Panc1 (cell line): ENCODE measurements around the gene TNFRSF17. TPM values are rescaled to one million over a fixed set of nuclear protein-coding genes. Genes with fewer than 3 reads are reported as not detected.

ENCODE experiments used
- ATAC-seq: fragments of 200-7000 bp; cut with Tn5 transposase; 2 replicates; pipeline ENCODE4 v1.9.1; 2020; ENCODE audit warnings: mild to moderate bottlenecking, moderate library complexity
- BruUV-seq: library from RNA; stranded (reverse); fragments of 400-500 nt; replicated peaks from 2 replicates; lab custom pipeline; 2021; lab: Mats Ljungman, UMichigan
- CTCF ChIA-PET: fragments of 300-600 bp; sonication (Branson Sonifier 250); formaldehyde crosslinking; loops from one replicate; lab custom pipeline; 2022; ENCODE audit warnings: antibody characterized with exemption; lab: Charles Lee
- POLR2A ChIA-PET: fragments of 300-600 bp; sonication (Branson Sonifier 250); formaldehyde crosslinking; loops from one replicate; lab custom pipeline; 2022; ENCODE audit warnings: antibody characterized with exemption; lab: Charles Lee
- DNase-seq: peaks from one replicate; pipeline ENCODE4 v3.0.0-alpha.2; 2010; ENCODE audit warnings: low read depth, low spot score
- H3K27ac ChIP-seq: 2 replicates; pipeline ENCODE4 v1.5.1; 2011; ENCODE audit warnings: mild to moderate bottlenecking, low read length, inconsistent platforms
- H3K27me3 ChIP-seq: fragments of 200-500 bp; sonication (Bioruptor generic); 2 replicates; pipeline ENCODE4 v1.6.0; 2014; ENCODE audit warnings: low read length, inconsistent platforms; ENCODE audit not compliant: control insufficient read depth, insufficient read depth
- H3K36me3 ChIP-seq: fragments of 200-500 bp; sonication (Bioruptor generic); 2 replicates; pipeline ENCODE4 v1.5.1; 2014; ENCODE audit warnings: inconsistent platforms, mild to moderate bottlenecking, low read length, moderate library complexity; ENCODE audit not compliant: control insufficient read depth, insufficient read depth
- H3K4me1 ChIP-seq: 2 replicates; pipeline ENCODE4 v1.5.1; 2011; ENCODE audit warnings: inconsistent platforms, mild to moderate bottlenecking, low read length, moderate library complexity; ENCODE audit not compliant: control insufficient read depth, insufficient read depth
- H3K4me3 ChIP-seq, 2 experiments: 2 replicates each; pipeline ENCODE4 v1.5.1; 2011 to 2012; ENCODE audit warnings: low read depth in 2 of 2, low read length in 2 of 2, mild to moderate bottlenecking in 2 of 2, inconsistent platforms in 1 of 2, moderate library complexity in 1 of 2
- H3K9me3 ChIP-seq: fragments of 200-500 bp; sonication (Bioruptor generic); 2 replicates; pipeline ENCODE4 v1.5.1; 2014; ENCODE audit warnings: low read depth, mild to moderate bottlenecking, inconsistent platforms, low read length, moderate library complexity; ENCODE audit not compliant: control insufficient read depth, insufficient read depth
- CTCF ChIP-seq: fragments of 450-650 bp; IDR thresholded peaks from 2 replicates; pipeline ENCODE4 v1.5.1; 2017; ENCODE audit warnings: mild to moderate bottlenecking
- POLR2AphosphoS5 ChIP-seq: IDR thresholded peaks from 2 replicates; pipeline ENCODE4 v1.6.1; 2012; ENCODE audit warnings: mild to moderate bottlenecking, low read depth, low read length, moderate library complexity
- REST ChIP-seq, 2 experiments: IDR thresholded peaks; 2 replicates each; pipeline ENCODE4 v1.6.1; 2011 to 2012; ENCODE audit warnings: low read depth in 2 of 2, control low read depth in 1 of 2, low read length in 1 of 2, mild to moderate bottlenecking in 1 of 2, moderate library complexity in 1 of 2; ENCODE audit not compliant: insufficient read depth in 1 of 2
- SIN3A ChIP-seq: IDR thresholded peaks from 2 replicates; pipeline ENCODE4 v1.6.1; 2012; ENCODE audit warnings: low read depth, mild to moderate bottlenecking, low read length, moderate library complexity, borderline replicate concordance; ENCODE audit not compliant: insufficient read depth
- TCF7L2 ChIP-seq: IDR thresholded peaks from 2 replicates; pipeline ENCODE4 v1.6.1; 2011; ENCODE audit warnings: mild to moderate bottlenecking, low read depth, low read length, inconsistent platforms
- in situ Hi-C: cut with HindIII; loops from 2 replicates; pipeline ENCODE4 v1.10.0; 2016; ENCODE audit warnings: low sequenced_read_pairs, low pct_unique_long_range_greater_than_20kb
- intact Hi-C: fragments of 100-400 bp; cut with micrococcal nuclease; formaldehyde crosslinking; loops from one replicate; pipeline ENCODE4 v1.10.0; 2022; ENCODE audit not compliant: unreplicated experiment
- total RNA-seq: library from RNA; stranded (reverse); gene quantifications from one replicate; pipeline ENCODE4 v1.2.1, GENCODE V29; 2021; ENCODE audit not compliant: unreplicated experiment

TNFRSF17 gene
- total RNA-seq, 1 experiment from 2014 or later: not detected

- no peaks in the 10 kb centered on the region for H3K27me3 ChIP-seq
- TF ChIP-seq CTCF: no peak
- intact Hi-C loops: loop anchor here (5.0 kb wide), 1 partner anchor 121 kb away; no protein-coding TSS in a partner anchor
- ChIA-PET CTCF (no interaction called here), POLR2A (interaction anchor here (0.7 kb wide), 1 partner anchor 1009 kb away, joined by 6 read pairs; no protein-coding TSS in a partner anchor)
- H3K27ac ChIP-seq: no peak overlapping the region
- no peak for DNase-seq
- H3K9me3 ChIP-seq: no peaks in the 10 kb centered on the region
- no peak overlapping the region for H3K4me3 ChIP-seq
- in situ Hi-C loops: no loop called here
- H3K4me1 ChIP-seq: 0 out of 2 replicates have a peak, but pooled peaks cover 3% of the 10 kb centered on the region
- no peak for ATAC-seq
- BruUV-seq: no TSS peak
- no peaks in the 10 kb centered on the region for H3K36me3 ChIP-seq
These were observed 18.6 kb upstream of the TNFRSF17 start for GRCh38 chr16:11946433-11946832.

- DNase-seq (no peak), ATAC-seq (no peak)
- ChIA-PET POLR2A (no interaction called here), CTCF (interaction anchor here (0.7 to 1.9 kb wide), 3 partner anchors 43 to 119 kb away, joined by 5 to 18 read pairs (median 6); no protein-coding TSS in a partner anchor)
- Histone ChIP-seq H3K36me3 (no peaks in the 10 kb centered on the region), H3K4me1 (0 out of 2 replicates have a peak, but pooled peaks cover 3% of the 10 kb centered on the region), H3K4me3 (no peak overlapping the region), H3K27ac (no peak overlapping the region), H3K9me3 (no peaks in the 10 kb centered on the region), H3K27me3 (no peaks in the 10 kb centered on the region)
- TF ChIP-seq POLR2AphosphoS5: no peak
- TF ChIP-seq SIN3A: no peak
- no peak for TF ChIP-seq CTCF
- TF ChIP-seq REST (IDR thresholded peaks at IDR 0.05; ENCODE audit: insufficient read depth in 1 of 2, low read depth in 2 of 2, low read length in 1 of 2): no peak
- no peak for TF ChIP-seq TCF7L2
- in situ Hi-C loops (no loop called here), intact Hi-C loops (loop anchor here (5.0 kb wide), 1 partner anchor 118 kb away; no protein-coding TSS in a partner anchor)
- BruUV-seq: no TSS peak
These were observed 16.2 kb upstream of the TNFRSF17 start for GRCh38 chr16:11948819-11949218.
